RWPE2 (cell line): Measurements from ENCODE around the gene ASPG.

Experiments
- ATAC-seq: fragments of 200-7000 bp; cut with Tn5 transposase; 3 replicates; pipeline ENCODE4 v1.9.1; 2021; ENCODE audit warnings: low read depth
- DNase-seq: peaks from one replicate; pipeline ENCODE4 v3.0.0-alpha.2; 2020; ENCODE audit warnings: low spot score
- H3K27ac ChIP-seq: fragments of 450-650 bp; 2 replicates; pipeline ENCODE4 v1.5.1; 2017; ENCODE audit warnings: mild to moderate bottlenecking; ENCODE audit not compliant: poor library complexity, severe bottlenecking
- H3K27me3 ChIP-seq: fragments of 250-450 bp; sonication (Bioruptor Pico); 2 replicates; pipeline ENCODE4 v1.5.1; 2021; ENCODE audit warnings: mild to moderate bottlenecking, moderate library complexity; ENCODE audit not compliant: insufficient read depth, poor library complexity, severe bottlenecking
- H3K36me3 ChIP-seq: fragments of 250-450 bp; sonication (Bioruptor Pico); 2 replicates; pipeline ENCODE4 v1.5.1; 2020; ENCODE audit warnings: low read depth, mild to moderate bottlenecking, moderate library complexity
- H3K4me1 ChIP-seq: fragments of 250-450 bp; sonication (Bioruptor Pico); 2 replicates; pipeline ENCODE4 v1.5.1; 2021; ENCODE audit warnings: mild to moderate bottlenecking, moderate library complexity; ENCODE audit not compliant: insufficient read depth, poor library complexity, severe bottlenecking
- H3K4me3 ChIP-seq: fragments of 250-450 bp; sonication (Bioruptor Pico); 2 replicates; pipeline ENCODE4 v1.5.1; 2021; ENCODE audit warnings: mild to moderate bottlenecking, moderate library complexity; ENCODE audit not compliant: severe bottlenecking
- H3K9me3 ChIP-seq: fragments of 250-450 bp; sonication (Bioruptor Pico); 2 replicates; pipeline ENCODE4 v1.5.1; 2021; ENCODE audit warnings: mild to moderate bottlenecking, moderate library complexity; ENCODE audit not compliant: severe bottlenecking
- CTCF ChIP-seq: fragments of 450-650 bp; IDR thresholded peaks from one replicate; pipeline ENCODE4 v1.5.1; 2017; ENCODE audit warnings: mild to moderate bottlenecking, moderate library complexity; ENCODE audit not compliant: poor library complexity, severe bottlenecking

Gene ASPG

GRCh38 chr14:104102282-104102914, 16.9 kb downstream of the ASPG start:
- DNase-seq: peak; percentile 50
- no peaks in the 10 kb centered on the region for H3K27me3 ChIP-seq
- no peak overlapping the region for H3K27ac ChIP-seq
- no peak for TF ChIP-seq CTCF
- no peak for ATAC-seq
- H3K4me1 ChIP-seq: peaks cover 12% of the 10 kb centered on the region
- no peaks in the 10 kb centered on the region for H3K9me3 ChIP-seq
- no peak overlapping the region for H3K4me3 ChIP-seq
- H3K36me3 ChIP-seq: no peaks in the 10 kb centered on the region

GRCh38 chr14:104103061-104103445, 17.6 kb downstream of the ASPG start:
- Histone ChIP-seq H3K4me1 (peaks cover 12% of the 10 kb centered on the region), H3K4me3 (no peak overlapping the region), H3K9me3 (no peaks in the 10 kb centered on the region), H3K36me3 (no peaks in the 10 kb centered on the region), H3K27me3 (no peaks in the 10 kb centered on the region), H3K27ac (no peak overlapping the region)
- no peak for TF ChIP-seq CTCF
- DNase-seq: peak; percentile 68
- ATAC-seq: no peak

GRCh38 chr14:104103446-104104075, 18.1 kb downstream of the ASPG start:
- Histone ChIP-seq H3K27me3 (no peaks in the 10 kb centered on the region), H3K27ac (no peak overlapping the region), H3K4me3 (no peak overlapping the region), H3K9me3 (no peaks in the 10 kb centered on the region), H3K4me1 (peaks cover 12% of the 10 kb centered on the region), H3K36me3 (no peaks in the 10 kb centered on the region)
- TF ChIP-seq CTCF: no peak
- ATAC-seq: no peak
- peak; percentile 70 for DNase-seq

- Histone ChIP-seq H3K27ac (no peak overlapping the region), H3K27me3 (no peaks in the 10 kb centered on the region), H3K9me3 (no peaks in the 10 kb centered on the region), H3K4me1 (peaks cover 12% of the 10 kb centered on the region), H3K36me3 (no peaks in the 10 kb centered on the region), H3K4me3 (no peak overlapping the region)
- ATAC-seq (no peak), DNase-seq (peak; percentile 68)
- TF ChIP-seq CTCF: no peak
Measured at GRCh38 chr14:104104076-104104901, 18.8 kb downstream of the ASPG start.
